ENCODE measurements around the gene DENND6B.

Gene DENND6B

GRCh38 chr22:50313600-50313999 lies 13.2 kb downstream of the DENND6B start:
- H3K9me3 ChIP-seq (ENCODE audit: control insufficient read depth, low read length), result no peaks in the 10 kb centered on the region
- DNase-seq (ENCODE audit: low read depth), result no peak
- H3K36me3 ChIP-seq (ENCODE audit: control insufficient read depth, insufficient read depth, low read length, severe bottlenecking), result no peaks in the 10 kb centered on the region

DNA sequence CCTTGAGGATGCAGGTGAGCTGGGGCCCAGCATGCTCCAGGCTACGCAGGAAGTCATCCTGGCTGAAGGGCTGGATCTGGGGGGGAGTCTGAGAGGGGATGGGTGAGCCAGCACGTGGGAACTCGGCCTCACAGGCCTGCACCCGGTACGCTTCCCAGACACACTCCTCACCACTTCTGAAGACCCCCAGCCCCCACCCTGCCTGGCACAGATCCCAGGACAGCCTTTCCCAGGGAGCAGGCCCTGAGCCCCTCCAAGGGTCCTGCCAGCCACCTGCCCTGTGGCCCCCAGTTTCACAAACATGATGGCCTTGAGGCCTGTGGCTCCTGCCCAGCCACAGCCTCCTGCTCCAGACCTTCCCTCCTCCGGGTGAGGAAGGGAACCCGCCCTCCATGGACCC lies 13.8 kb downstream of the DENND6B start:
- no peaks in the 10 kb centered on the region for H3K36me3 ChIP-seq (ENCODE audit: control insufficient read depth, insufficient read depth, low read length, severe bottlenecking)
- no peaks in the 10 kb centered on the region for H3K27me3 ChIP-seq (replicated peaks; ENCODE audit: control insufficient read depth, insufficient read depth, low read length)
- H3K9me3 ChIP-seq (ENCODE audit: control insufficient read depth, low read length), result no peaks in the 10 kb centered on the region
- DNase-seq (ENCODE audit: low read depth), result no peak
- H3K9ac ChIP-seq (ENCODE audit: low read length), result no peak overlapping the region
- H3K4me1 ChIP-seq (ENCODE audit: control insufficient read depth, insufficient read depth, low read length), result peaks cover 10% of the 10 kb centered on the region
- H3K4me3 ChIP-seq (ENCODE audit: low read length), result no peak overlapping the region

More at GRCh38 chr22:50313600-50313999, 13.2 kb downstream of the DENND6B start:
- no peak overlapping the region for H3K9ac ChIP-seq (ENCODE audit: low read length)
- H3K4me1 ChIP-seq (ENCODE audit: control insufficient read depth, insufficient read depth, low read length), result peaks cover 5% of the 10 kb centered on the region
- H3K4me3 ChIP-seq (ENCODE audit: low read length), result no peak overlapping the region
- no peaks in the 10 kb centered on the region for H3K27me3 ChIP-seq (replicated peaks; ENCODE audit: control insufficient read depth, insufficient read depth, low read length)

DNA sequence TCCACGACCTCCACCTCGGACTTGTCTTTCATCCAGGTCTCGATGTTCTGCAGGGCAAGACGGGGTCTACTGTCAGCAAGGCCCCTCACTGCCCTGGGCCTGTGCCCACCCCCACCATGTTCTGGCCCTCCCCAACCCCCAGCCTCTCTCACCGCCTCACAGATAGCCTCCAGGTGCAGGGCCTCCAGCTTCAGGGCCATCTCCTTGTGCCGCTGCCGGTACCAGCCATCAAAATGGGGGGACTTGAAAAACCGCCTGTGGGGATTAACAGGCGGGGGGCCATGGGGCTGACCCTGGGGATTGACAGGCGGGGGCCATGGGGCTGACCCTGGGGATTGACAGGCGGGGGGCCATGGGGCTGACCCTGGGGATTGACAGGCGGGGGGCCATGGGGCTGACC lies 14.4 kb downstream of the DENND6B start:
- no peaks in the 10 kb centered on the region for H3K27me3 ChIP-seq (replicated peaks; ENCODE audit: control insufficient read depth, insufficient read depth, low read length)
- no peaks in the 10 kb centered on the region for H3K36me3 ChIP-seq (ENCODE audit: control insufficient read depth, insufficient read depth, low read length, severe bottlenecking)
- H3K9me3 ChIP-seq (ENCODE audit: control insufficient read depth, low read length), result no peaks in the 10 kb centered on the region
- no peak for DNase-seq (ENCODE audit: low read depth)
- no peak overlapping the region for H3K4me3 ChIP-seq (ENCODE audit: low read length)
- H3K4me1 ChIP-seq (ENCODE audit: control insufficient read depth, insufficient read depth, low read length), result peaks cover 12% of the 10 kb centered on the region
- H3K9ac ChIP-seq (ENCODE audit: low read length), result no peak overlapping the region

- DNase-seq (ENCODE audit: low read depth), result no peak
- peaks cover 12% of the 10 kb centered on the region for H3K4me1 ChIP-seq (ENCODE audit: control insufficient read depth, insufficient read depth, low read length)
- H3K27me3 ChIP-seq (replicated peaks; ENCODE audit: control insufficient read depth, insufficient read depth, low read length), result no peaks in the 10 kb centered on the region
- no peaks in the 10 kb centered on the region for H3K9me3 ChIP-seq (ENCODE audit: control insufficient read depth, low read length)
- no peak overlapping the region for H3K9ac ChIP-seq (ENCODE audit: low read length)
- H3K36me3 ChIP-seq (ENCODE audit: control insufficient read depth, insufficient read depth, low read length, severe bottlenecking), result no peaks in the 10 kb centered on the region
- no peak overlapping the region for H3K4me3 ChIP-seq (ENCODE audit: low read length)
Observed at GRCh38 chr22:50311606-50312351, 15.0 kb downstream of the DENND6B start.

GRCh38 chr22:50310949-50311444 lies 15.8 kb downstream of the DENND6B start:
- no peaks in the 10 kb centered on the region for H3K9me3 ChIP-seq (ENCODE audit: control insufficient read depth, low read length)
- no peak for DNase-seq (ENCODE audit: low read depth)
- peaks cover 12% of the 10 kb centered on the region for H3K4me1 ChIP-seq (ENCODE audit: control insufficient read depth, insufficient read depth, low read length)
- H3K4me3 ChIP-seq (ENCODE audit: low read length), result no peak overlapping the region
- no peaks in the 10 kb centered on the region for H3K27me3 ChIP-seq (replicated peaks; ENCODE audit: control insufficient read depth, insufficient read depth, low read length)
- no peak overlapping the region for H3K9ac ChIP-seq (ENCODE audit: low read length)
- no peaks in the 10 kb centered on the region for H3K36me3 ChIP-seq (ENCODE audit: control insufficient read depth, insufficient read depth, low read length, severe bottlenecking)

GRCh38 chr22:50310031-50310722 lies 16.6 kb downstream of the DENND6B start:
- DNase-seq (ENCODE audit: low read depth), result no peak
- H3K4me1 ChIP-seq (ENCODE audit: control insufficient read depth, insufficient read depth, low read length), result peaks cover 16% of the 10 kb centered on the region
- no peak overlapping the region for H3K4me3 ChIP-seq (ENCODE audit: low read length)
- no peaks in the 10 kb centered on the region for H3K36me3 ChIP-seq (ENCODE audit: control insufficient read depth, insufficient read depth, low read length, severe bottlenecking)
- no peaks in the 10 kb centered on the region for H3K27me3 ChIP-seq (replicated peaks; ENCODE audit: control insufficient read depth, insufficient read depth, low read length)
- no peak overlapping the region for H3K9ac ChIP-seq (ENCODE audit: low read length)
- no peaks in the 10 kb centered on the region for H3K9me3 ChIP-seq (ENCODE audit: control insufficient read depth, low read length)

DNA sequence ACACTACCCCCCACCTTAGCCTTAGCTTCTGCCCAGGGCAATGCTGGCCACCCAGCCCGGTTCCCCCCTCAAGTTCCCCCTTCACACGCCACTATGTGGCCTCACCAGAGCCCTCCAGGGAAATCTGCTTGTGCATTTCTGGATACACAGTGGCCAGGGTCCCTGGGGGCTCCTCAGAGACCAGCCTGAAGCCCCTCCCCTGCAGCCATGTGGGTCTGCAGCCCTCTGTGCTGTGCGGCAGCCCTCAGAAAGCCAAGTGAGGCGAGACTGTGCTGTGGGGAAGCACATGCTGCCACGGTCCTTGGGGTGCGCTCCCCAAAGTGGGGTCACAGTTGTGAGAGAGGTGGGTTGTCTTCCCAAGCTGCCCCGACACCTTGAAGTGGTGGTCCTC lies 17.2 kb downstream of the DENND6B start:
- H3K36me3 ChIP-seq (ENCODE audit: control insufficient read depth, insufficient read depth, low read length, severe bottlenecking), result no peaks in the 10 kb centered on the region
- no peak overlapping the region for H3K4me3 ChIP-seq (ENCODE audit: low read length)
- H3K4me1 ChIP-seq (ENCODE audit: control insufficient read depth, insufficient read depth, low read length), result peaks cover 22% of the 10 kb centered on the region
- H3K27me3 ChIP-seq (replicated peaks; ENCODE audit: control insufficient read depth, insufficient read depth, low read length), result no peaks in the 10 kb centered on the region
- DNase-seq (ENCODE audit: low read depth), result no peak
- H3K9me3 ChIP-seq (ENCODE audit: control insufficient read depth, low read length), result no peaks in the 10 kb centered on the region
- no peak overlapping the region for H3K9ac ChIP-seq (ENCODE audit: low read length)

GRCh38 chr22:50308986-50309600 lies 17.7 kb downstream of the DENND6B start:
- H3K4me3 ChIP-seq (ENCODE audit: low read length), result no peak overlapping the region
- H3K9ac ChIP-seq (ENCODE audit: low read length), result peak overlapping the region; percentile 58
- peaks cover 26% of the 10 kb centered on the region for H3K4me1 ChIP-seq (ENCODE audit: control insufficient read depth, insufficient read depth, low read length)
- no peaks in the 10 kb centered on the region for H3K36me3 ChIP-seq (ENCODE audit: control insufficient read depth, insufficient read depth, low read length, severe bottlenecking)
- no peaks in the 10 kb centered on the region for H3K9me3 ChIP-seq (ENCODE audit: control insufficient read depth, low read length)
- DNase-seq (ENCODE audit: low read depth), result peak; percentile 15
- no peaks in the 10 kb centered on the region for H3K27me3 ChIP-seq (replicated peaks; ENCODE audit: control insufficient read depth, insufficient read depth, low read length)

GRCh38 chr22:50308597-50308935 lies 18.2 kb downstream of the DENND6B start:
- no peaks in the 10 kb centered on the region for H3K36me3 ChIP-seq (ENCODE audit: control insufficient read depth, insufficient read depth, low read length, severe bottlenecking)
- no peak overlapping the region for H3K4me3 ChIP-seq (ENCODE audit: low read length)
- no peaks in the 10 kb centered on the region for H3K27me3 ChIP-seq (replicated peaks; ENCODE audit: control insufficient read depth, insufficient read depth, low read length)
- H3K4me1 ChIP-seq (ENCODE audit: control insufficient read depth, insufficient read depth, low read length), result peaks cover 31% of the 10 kb centered on the region
- H3K9ac ChIP-seq (ENCODE audit: low read length), result peak overlapping the region; percentile 58
- peak; percentile 46 for DNase-seq (ENCODE audit: low read depth)
- H3K9me3 ChIP-seq (ENCODE audit: control insufficient read depth, low read length), result no peaks in the 10 kb centered on the region

- Histone ChIP-seq H3K36me3 (ENCODE audit: control insufficient read depth, insufficient read depth, low read length, severe bottlenecking) (no peaks in the 10 kb centered on the region), H3K9ac (ENCODE audit: low read length) (peak overlapping the region; percentile 54), H3K27me3 (replicated peaks; ENCODE audit: control insufficient read depth, insufficient read depth, low read length) (no peaks in the 10 kb centered on the region), H3K4me1 (ENCODE audit: control insufficient read depth, insufficient read depth, low read length) (peaks cover 37% of the 10 kb centered on the region), H3K9me3 (ENCODE audit: control insufficient read depth, low read length) (no peaks in the 10 kb centered on the region), H3K4me3 (ENCODE audit: low read length) (peak overlapping the region; percentile 29)
- DNase-seq (ENCODE audit: low read depth), result peak; percentile 23
Observed at GRCh38 chr22:50307890-50308596, 18.8 kb downstream of the DENND6B start.

Measured in adipocyte (in vitro differentiated cells).